ENCODE measurements around the gene DNAJC8.
A peak's percentile ranks its signal among the peaks of the same experiment; 100 is the strongest.

DNA sequence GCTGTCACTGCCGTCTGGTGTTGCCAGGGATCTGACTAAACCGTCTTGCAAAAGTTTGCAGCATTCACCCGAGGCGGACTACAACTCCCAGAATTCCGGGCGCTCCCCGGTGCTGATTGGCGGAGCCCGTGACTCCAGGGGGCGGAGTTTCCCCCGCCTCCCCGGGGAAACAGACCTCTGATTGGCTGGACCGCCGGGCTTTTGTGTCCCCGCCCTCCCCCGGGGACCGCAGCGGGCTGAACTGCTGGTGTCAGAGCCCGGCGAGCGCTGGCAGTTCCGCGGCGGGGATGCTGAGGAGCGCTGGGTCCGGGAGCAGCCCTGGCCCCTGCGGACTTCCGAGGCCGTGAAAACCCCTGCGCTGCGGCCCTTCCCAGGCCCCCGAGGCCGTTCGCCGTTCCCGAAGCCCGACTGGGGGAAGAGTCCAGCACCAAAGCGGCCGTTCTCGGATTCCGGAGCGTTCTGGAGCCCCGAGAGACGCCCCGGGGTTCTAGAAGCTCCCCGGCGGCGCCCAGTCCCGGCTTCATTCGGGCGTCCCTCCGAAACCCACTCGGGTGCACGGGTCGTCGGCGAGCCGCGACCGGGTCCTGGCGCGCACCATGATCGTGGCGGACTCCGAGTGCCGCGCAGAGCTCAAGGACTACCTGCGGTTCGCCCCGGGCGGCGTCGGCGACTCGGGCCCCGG, 26.6 kb upstream of the DNAJC8 start, which contains the start of gene SESN2:
- TF ChIP-seq, protein P1, sequence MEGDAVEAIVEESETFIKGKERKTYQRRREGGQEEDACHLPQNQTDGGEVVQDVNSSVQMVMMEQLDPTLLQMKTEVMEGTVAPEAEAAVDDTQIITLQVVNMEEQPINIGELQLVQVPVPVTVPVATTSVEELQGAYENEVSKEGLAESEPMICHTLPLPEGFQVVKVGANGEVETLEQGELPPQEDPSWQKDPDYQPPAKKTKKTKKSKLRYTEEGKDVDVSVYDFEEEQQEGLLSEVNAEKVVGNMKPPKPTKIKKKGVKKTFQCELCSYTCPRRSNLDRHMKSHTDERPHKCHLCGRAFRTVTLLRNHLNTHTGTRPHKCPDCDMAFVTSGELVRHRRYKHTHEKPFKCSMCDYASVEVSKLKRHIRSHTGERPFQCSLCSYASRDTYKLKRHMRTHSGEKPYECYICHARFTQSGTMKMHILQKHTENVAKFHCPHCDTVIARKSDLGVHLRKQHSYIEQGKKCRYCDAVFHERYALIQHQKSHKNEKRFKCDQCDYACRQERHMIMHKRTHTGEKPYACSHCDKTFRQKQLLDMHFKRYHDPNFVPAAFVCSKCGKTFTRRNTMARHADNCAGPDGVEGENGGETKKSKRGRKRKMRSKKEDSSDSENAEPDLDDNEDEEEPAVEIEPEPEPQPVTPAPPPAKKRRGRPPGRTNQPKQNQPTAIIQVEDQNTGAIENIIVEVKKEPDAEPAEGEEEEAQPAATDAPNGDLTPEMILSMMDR (IDR thresholded peaks at IDR 0.05): peak in 2 of 5 experiments; percentile 11 to 42
- TF ChIP-seq POLR2A (IDR thresholded peaks at IDR 0.05): peak; percentile 93 to 99
- TF ChIP-seq EP300 (IDR thresholded peaks at IDR 0.05): peak; percentile 68 to 98

All from tibial nerve (tissue), 4 donors.